Putamen (tissue), 1 donor: ENCODE data around the gene TRAP1.
"Not testable (repeated sequence)": the region's sequence is repeated elsewhere in the genome, so short reads cannot be mapped to it uniquely, and the experiment has no call there.

Experiments
- DNase-seq: peaks from one replicate; pipeline ENCODE4 v3.0.0-alpha.2; 2016; ENCODE audit warnings: low spot score

Gene TRAP1

GRCh38 chr16:3736116-3736515, 18.8 kb upstream of the TRAP1 start:
- no peak for DNase-seq

- DNase-seq, result no peak
These were observed 18.2 kb upstream of the TRAP1 start for GRCh38 chr16:3735541-3735940.

GRCh38 chr16:3734758-3735221, 17.5 kb upstream of the TRAP1 start:
- DNase-seq, result peak; percentile 7

- DNase-seq, result no peak
These were observed 16.9 kb upstream of the TRAP1 start for GRCh38 chr16:3734084-3734757.

GRCh38 chr16:3732171-3732570, 14.8 kb upstream of the TRAP1 start:
- no peak for DNase-seq

- no peak for DNase-seq
These were observed 14.0 kb upstream of the TRAP1 start for GRCh38 chr16:3731126-3731935.

- no peak for DNase-seq
These were observed 13.1 kb upstream of the TRAP1 start for GRCh38 chr16:3730161-3731125.

DNA sequence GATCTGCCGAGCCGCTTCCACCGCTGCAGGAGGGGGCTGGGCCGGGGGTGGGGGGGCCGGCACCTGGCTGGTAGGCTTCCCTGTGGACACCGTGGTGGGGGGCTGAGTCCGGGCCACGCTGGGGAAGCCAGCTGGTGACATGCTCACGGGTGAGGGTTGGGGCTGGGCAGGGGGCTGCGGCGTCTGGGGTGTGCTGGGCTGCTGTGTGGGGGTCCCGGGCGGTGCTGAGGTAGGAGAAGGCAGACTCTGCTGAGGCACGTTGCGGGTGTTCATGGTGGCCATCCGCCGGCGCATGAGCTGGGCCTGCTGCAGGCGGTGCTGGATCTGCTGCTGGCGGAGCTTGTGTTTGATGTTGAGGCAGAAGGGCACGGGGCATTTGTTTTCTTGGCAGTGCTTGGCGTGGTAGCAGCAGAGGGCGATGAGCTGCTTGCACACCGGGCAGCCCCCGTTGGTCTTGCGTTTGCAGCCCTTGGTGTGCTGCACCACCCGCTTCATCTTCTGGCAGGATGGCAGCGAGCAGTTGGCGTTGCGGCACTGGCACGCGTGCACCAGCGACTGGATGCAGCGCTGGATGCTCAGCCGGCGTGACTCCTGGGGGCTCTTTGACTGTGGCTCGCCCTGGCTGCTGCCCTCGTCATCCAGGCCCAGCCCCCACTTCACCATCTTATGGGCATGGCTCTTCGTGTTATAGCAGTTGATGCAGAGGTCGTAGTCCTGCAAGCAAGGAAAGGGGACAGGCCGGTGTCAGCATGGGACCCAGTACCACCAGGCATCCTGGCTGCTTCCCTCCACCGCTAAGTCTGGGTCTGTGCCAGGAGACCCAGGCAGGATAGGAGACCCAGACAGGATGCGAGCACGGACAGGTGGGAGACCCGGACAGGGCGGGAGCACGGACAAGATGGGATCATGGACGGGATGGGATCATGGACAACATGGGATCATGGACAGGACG, 12.1 kb upstream of the TRAP1 start:
- no peak for DNase-seq

- no peak for DNase-seq
These were observed 11.3 kb upstream of the TRAP1 start for GRCh38 chr16:3728424-3729160.

DNA sequence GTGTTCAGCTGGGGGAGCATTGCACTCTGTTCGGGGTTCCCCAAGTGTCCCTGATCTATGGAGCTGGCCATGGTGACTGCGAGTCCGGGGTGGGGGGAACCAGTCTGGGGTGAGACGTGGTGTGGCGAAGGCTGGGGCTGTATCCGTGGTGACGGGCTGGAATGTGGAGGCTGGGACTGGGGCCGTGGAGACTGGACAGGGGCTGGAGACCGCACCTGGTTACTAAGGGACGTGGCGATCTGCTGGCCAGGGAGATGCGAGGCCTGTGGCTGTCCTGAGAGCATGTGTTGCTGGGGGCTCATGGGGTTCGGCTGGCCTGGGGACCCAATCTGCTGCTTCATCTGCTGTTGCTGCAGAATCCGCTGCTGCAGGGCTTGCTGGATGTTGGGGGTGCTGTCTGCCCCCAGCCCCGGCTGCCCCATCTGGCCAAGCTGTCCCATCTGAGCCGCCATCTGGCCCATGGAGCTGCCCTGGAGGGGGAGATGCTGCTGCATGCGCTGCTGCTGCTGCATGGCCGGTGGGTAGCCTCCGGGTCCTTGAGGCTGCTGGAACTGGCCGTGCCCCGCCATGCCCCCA, 10.6 kb upstream of the TRAP1 start:
- DNase-seq, result no peak

DNA sequence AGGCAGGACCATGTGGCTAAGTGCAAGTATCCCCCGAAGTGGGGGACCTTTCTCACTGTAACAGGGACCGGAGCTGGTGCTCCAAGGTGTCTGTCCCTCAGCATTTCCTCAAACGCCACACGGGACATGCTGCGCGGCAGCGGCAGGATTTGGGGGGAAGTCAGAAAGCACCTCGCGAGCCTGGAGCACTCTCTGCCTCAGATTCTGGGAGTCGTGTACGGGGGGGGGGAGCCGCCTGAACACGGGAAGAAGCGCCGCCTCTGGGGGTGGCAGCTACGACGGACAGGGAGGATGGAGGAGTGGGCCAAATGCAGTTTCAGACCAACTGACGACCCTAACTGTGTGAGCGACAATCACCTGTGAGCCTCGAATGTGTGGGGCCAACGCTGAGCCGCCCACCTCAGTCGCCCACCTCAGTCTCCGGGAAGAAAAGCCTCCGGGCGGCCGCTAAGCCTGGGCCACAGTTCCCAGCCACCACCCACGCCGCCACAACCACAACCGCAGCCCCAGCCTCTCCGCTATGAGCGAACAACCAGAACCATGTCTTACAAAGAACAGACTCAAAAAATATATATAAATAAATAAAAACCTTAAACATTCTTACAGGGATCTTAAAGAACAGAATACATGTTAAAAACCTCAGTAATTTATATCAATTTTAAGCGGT, 8.8 kb upstream of the TRAP1 start:
- DNase-seq, result no peak

DNA sequence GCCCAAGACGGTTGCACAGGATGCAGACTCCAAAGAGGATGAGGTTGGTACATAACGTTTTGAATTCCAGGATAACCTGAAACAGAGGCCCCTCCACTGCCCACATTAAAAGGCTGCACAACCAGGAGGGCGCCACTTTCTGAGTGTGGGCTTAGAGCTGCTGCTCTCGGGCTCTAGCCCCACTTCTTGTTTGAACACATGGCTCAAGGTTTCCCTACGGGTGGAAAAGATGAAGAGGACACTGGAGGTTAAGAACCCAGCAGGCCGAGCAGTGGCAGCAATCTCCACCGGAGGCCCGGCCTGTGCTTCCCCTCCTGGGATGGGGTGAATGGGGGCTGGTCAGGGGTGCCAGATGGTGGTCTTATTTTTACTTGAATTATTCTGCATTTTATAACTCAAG, 8.0 kb upstream of the TRAP1 start:
- no peak for DNase-seq

GRCh38 chr16:3722508-3722907, 5.2 kb upstream of the TRAP1 start:
- DNase-seq, result no peak

- DNase-seq, result no peak
These were observed 3.1 kb upstream of the TRAP1 start for GRCh38 chr16:3720418-3720817.

DNA sequence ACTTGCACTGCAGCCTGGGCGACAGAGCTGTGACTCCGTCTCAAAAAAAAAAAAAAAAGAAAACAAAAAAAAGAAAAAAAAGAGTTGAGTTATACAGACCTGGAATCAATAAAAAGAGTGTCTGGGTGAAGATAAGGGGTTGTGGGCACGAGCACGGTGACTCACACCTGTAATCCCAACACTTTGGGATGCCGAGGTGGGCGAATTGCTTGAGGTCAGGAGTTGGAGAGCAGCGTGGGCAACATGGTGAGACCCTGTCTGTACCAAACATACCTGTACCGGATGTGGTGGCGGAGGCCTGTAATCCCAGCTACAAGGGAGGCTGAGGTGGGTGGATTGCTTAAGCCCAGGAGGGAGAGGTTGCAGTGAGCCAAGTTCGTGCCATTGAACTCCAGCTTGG, 1.3 kb upstream of the TRAP1 start:
- no peak for DNase-seq

DNA sequence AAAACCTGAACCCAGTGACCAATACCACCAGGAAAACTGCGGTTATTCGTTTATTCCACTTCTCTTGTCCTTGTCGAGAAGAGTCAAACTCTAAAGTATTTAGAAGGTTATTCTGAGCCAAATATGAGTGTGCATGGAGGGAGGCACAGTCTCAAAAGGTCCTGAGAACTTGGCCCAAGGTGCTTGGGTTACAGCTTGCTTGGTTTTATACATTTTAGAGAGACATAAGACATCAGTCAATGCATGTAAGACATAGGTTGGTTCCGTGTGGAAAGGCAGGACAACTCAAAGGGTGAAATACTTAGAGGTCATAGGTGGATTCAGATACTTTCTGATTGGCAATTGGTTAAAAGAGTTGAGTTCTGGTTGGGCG, 681 bp upstream of the TRAP1 start:
- DNase-seq, result no peak

GRCh38 chr16:3716831-3717234, 491 bp downstream of the TRAP1 start:
- peak; percentile 7 for DNase-seq

DNA sequence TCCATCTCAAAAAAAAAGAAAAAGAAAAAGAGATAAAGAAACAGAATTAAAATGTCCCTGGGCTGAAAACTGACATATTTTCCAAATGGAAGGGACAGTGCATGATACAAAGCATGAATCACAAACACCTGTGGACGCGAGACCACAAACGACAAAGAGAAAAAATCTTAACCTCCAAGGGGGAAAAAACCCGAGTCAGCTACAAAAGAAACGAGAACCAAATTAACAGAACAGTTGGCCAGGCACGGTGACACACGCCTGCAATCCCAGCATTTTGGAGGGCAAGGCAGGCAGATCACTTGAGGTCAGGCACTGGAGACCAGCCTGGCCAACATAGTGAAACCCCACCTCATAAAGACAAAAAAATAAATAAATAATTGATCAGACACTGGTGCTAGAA, 1.9 kb downstream of the TRAP1 start:
- no peak for DNase-seq

DNA sequence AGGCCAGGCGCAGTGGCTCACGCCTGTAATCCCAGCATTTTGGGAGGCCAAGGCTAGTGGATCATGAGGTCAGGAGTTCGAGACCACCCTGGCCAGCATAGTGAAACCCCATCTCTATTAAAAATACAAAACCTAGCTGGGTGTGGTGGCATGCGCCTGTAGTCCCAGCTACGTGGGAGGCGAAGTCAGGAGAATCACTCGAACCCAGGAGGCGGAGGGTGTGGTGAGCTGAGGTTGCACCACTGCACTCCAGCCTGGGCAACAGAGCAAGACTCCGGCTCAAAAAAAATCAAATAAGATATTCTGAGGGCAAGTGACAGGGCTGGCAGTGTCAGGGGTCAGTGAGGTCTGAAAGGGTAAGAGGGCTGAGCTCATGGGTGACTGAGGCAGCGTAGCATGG, 2.9 kb downstream of the TRAP1 start:
- not testable (repeated sequence) for DNase-seq
